HG02623 (cell line): Measurements from ENCODE around the gene CCDC51.

Experiments
- ATAC-seq: cut with Tn5 transposase; IDR thresholded peaks from one replicate; pipeline ENCODE4 v1.9.1; 2021; ENCODE audit warnings: moderate library complexity; ENCODE audit not compliant: unreplicated experiment

CCDC51 gene

DNA sequence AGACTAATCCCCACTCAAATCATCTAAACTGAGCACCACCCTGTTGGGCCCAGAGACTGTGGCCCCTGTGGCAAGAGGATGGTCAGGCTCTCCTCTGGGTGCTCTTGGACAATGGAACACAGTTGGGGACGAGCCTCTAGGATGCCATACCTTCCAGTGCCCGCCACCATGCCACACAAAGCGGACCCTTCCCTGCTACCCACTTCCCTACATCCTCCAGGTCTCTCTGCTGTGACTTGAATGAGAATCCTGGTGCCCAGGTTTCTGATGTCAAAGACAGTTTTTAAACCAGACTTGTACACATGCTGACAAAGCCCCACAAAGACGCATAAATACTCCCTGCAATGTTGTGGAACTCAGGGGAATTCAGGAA lies 4.7 kb downstream of the CCDC51 start:
- ATAC-seq = no peak

DNA sequence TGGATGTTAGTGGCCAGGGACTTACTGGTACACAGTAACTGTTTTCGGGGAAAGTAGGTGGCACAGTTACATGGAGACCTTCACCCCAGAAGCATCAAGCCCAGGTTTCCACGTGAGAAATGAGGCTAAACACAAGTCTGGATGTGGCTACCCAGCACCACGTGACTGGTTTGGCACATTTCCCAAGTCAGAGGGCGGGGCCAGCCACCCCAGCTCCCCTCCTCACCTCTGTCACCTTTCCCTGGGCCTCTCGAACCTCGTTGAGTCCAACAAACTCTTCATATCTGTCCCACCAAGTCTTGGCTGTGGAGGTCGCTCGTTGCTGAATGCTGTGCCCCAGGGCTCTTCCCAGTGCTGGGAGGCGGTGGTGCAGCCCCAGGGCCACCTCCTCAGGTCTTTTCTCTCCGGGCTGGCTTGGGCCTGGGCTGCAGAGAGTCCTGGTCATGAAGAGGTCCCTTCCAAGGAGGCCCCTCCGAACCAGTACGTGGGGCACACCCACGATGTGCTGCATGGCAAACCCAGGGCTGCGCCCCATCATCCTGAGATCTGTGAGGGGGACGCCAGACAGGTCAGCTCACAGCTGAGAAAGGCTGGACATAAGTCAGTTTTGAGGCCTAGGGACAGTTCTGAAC lies 5.2 kb downstream of the CCDC51 start:
- no peak for ATAC-seq

DNA sequence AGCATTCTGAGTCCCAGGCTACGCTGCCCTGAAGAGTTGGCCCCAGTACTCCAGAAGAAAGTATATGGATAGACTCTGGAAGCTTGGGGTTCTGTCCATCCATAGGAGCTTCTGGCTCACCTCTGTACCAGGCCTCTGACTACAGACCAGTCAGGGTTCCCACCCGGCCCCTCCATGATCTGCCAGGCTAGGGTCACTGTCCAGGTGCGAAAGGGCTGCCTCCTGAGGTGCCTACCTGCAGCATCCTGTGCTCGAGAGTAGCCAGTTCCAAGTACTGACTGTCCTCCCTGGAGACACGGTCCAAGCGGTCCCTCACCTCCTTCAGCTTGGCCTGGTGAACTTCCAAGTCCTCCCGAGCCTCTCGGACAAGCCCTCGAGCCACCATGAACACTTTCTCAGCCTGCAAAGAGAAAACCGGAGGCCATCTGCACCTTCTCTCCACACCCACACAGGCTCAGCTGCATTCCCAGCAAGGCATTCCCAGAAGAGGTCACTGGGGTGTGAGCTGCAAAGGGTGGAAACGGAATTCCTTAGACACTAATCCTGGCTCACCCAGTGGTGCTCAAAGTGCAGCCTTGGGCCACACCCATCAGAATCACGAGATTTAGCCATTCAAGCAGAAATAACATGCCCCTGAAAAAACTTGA lies 6.3 kb downstream of the CCDC51 start:
- ATAC-seq = no peak

DNA sequence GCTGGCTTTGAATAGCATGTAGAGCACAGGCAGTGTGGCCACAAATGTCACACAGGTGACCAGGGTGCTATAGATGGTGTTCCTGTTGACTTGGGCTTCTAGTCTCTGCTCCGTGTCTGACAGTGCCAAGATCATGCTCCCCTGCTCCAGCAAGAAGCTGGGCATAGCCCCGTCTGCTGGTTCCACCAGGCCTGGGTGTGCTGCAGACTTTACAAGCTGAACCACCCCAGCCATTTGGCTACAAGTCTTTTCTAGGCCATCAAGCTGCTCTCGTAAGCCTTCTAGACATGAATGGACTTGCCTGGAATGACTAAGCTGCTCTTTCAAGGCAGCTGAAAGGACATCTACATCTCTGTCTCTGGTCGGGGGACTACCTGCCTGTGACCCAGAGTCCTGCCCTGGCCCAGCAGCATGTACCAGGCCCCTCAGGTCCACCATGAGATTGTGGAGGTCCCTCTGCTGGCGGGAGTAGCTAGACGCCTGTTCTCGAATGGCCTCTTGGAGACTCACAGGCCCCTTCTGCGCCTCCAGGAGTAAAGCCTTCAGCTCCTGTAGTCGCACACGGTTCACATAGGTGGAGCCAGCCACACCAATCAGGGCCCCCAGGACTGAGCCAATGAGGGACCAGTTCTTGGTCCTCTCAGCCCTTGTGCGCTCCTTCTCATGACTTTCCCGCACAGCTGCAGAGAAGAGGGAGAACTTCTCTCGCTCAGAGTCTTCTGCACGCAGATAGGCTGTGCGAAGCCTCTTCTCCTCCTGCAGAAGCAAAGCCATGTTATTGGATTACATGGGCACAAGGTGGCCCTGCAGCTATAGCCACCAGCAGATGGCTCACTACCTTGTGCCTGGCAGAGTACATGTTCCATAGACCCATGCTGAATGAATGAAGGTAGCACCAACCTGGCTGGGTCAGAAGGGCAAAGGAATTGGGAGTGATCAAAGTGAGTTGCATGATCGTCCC lies 7.2 kb downstream of the CCDC51 start:
- ATAC-seq = no peak

DNA sequence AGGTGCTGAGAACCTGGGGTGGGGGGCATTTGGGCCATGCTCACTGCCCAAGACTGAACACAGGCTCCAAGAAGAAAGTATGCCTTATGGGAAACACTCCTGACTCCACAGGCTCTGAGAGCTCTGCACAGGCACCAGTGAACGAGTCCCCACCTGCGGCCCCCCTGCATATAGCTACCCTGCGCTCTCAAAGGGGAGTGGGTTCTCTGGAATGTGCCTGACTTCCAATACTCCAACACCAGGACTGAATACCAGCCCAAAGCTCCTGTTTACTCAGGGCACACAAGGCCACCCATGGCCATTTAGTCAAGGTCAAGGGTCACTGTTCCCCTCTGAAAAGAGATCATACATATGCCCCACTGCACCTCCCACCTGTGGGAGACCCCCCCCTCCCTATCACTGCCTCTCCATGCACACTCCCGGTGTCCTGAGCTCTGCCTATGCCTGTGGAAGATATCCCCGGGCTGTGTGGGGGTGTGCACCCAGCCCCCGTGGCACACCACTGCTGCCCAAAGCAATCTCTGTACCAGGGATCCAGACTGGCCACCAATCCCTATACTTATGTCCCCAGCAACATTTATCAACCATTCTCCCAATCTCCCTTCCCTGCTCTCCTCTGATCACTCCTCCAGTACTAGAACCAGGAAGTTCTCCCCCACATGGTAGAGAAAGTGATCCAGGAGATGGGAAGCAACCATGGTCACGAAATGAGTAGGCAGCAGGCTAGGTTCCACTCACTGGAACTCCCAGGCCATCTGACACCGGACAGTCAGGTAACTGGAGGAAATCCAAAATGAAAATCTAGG lies 8.5 kb downstream of the CCDC51 start:
- ATAC-seq = no peak

DNA sequence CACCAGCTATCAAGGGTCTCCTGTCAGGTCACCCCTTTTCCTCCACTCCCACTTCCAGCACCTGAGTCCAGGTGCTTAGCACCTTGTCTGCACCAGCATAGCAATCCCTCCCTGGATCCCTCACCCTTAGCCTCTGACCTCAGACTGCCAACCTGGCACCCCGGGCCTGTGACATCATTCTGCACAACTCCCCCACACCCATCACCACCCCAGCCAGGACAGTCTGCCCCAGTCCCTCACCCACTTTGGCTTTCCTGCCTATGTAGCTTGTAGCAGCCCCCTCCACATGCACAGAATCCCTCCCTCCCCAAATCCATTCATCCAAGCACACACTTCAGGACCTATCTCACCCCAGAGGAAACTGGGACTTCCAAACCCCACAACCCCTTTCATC lies 9.2 kb downstream of the CCDC51 start:
- ATAC-seq = no peak

DNA sequence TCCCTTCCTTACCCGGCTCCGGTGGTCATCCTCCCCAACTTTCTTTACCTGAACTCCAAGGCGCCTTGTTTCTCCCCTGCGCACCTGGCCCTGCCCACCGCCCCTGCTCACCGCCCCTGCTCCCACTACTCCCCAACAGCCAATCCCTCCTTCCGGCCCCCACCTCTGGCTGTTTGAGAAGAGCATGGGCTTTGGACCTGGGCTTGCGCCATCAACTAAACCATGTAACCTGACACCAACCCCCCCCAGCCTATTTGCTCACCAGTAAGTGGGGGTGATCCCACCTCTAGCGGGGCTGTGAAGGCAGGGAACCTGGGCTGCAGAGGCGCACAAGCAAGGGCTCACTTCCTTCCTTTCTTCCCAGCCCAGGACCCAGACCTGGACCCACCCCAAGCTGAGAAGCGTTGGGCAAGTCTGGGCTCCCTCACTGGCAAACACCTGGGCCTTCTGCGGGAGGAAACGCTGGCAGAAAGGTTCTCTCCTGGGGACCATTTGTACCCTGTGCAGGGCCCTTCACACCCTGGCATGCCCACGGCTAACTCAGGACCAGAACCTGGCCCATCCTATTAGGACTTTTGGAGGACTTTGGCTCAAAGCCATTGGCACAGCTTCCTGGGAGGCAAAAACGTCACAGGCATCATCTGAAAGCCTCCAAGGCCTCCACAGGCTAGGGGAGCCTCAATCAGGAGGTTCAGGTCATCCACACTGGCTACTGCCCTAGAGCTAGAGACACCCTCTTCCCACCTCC lies 9.8 kb downstream of the CCDC51 start, which contains the start of gene PLXNB1:
TSS of gene PLXNB1 (minus strand) at position 127 of the 748 bp plus-strand sequence. CDS start 5,475 bp downstream, outside the sequence.
- no peak for ATAC-seq

DNA sequence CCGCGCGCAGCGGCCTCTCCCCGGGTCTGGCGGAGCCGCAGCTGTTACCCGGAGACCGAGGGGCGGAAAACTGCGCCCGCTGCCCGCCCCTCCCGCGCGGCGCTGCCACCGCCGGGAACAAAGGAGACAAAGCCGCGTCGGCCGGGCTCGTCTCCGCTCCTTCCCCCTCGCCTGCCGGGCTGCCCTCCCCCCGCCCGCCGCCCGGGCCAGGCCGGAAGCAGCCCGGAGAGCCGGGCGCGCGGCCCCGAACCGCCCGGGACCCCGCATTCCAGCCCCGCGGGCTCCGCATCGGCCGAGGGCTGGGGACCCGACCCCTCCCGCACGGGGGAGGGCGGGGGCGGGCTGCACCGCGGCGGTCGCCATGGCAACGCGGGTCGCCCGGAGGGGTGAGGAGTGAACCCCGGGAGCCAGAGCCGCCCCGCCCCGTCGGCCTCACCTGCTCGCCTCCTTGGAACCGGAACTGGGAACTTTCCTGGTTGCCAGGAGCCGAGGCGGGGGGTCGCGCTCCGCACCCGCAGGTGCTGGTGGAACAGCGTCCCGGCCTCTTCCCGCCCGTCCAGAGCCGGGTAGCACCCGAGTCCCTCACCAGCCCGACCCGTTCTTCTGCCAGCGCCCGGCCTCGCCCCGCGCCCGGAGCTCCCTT lies 10.5 kb downstream of the CCDC51 start:
- no peak for ATAC-seq

DNA sequence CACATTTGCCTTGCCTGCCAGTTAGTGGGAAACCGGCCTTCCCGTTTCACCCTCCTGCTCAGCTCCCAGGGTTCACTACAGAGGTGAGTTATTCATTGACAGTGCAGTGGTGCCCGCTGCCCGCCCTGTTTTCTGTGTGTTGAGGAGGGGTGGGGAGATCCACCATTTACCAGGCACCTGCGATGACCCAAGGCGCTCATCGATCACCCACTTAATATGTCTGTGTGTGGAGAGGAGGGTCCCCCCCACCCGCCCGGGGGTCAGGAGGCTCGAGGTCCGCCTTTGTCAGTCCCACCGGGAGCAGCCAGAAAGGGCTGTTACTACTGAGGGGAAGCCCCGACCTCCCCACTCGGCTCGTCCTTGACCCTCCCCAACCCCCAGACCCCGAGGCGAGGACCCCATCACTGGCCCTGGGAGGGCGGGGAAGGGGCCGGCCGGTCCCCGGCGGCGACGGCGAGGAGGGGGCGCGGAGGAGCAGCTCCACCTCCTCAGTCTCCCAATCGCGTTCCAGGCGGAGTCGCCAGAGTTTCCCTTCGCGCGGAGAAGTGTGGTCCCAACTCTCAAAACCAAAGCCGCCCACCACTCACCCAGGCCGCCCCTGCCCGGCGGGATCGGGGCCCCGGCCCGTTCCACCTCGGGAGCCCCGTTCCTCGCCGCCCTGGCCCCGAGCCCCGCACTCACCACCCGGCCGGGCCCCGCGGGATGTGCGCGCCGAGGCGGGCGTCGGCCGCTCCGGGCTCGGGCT lies 11.2 kb downstream of the CCDC51 start:
- no peak for ATAC-seq

DNA sequence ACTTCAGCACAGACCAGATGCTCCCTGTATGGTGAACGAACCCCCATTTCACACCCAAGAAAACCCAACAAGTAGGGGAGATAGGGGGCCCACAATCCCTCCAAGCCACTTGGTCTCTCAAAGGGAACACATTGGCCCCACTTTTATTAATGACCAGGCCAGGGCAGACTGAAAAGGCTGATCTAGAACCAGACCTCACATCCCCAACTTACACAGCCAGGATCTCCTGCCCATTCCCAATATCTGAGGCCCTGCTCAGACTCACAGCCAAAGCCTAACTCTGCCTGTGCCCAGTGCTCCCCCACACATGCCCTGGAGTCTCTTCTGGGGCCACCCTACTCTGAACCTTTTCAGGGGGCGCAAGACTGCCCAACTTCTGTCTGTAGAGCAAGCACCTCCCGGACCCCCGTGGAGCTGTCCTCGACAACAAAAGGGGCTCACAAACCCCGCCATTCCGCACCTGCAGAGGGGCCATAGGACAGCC lies 11.8 kb downstream of the CCDC51 start:
- ATAC-seq = no peak

DNA sequence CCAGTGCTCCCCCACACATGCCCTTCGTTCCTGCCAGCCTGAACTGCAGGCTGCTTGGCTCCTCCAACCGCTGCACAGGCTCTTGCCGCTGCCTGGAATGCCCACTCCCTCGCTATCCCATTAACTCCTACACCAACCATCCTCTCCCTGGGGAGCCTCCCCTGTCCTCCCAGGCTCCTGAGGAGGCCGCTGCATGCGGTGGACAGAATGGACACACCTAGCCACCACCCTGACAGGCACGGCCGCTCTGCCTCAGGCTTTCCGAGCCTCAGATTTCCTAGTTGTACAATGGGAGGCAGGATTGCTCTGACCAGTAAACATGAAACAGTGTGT lies 12.3 kb downstream of the CCDC51 start:
- no peak for ATAC-seq

DNA sequence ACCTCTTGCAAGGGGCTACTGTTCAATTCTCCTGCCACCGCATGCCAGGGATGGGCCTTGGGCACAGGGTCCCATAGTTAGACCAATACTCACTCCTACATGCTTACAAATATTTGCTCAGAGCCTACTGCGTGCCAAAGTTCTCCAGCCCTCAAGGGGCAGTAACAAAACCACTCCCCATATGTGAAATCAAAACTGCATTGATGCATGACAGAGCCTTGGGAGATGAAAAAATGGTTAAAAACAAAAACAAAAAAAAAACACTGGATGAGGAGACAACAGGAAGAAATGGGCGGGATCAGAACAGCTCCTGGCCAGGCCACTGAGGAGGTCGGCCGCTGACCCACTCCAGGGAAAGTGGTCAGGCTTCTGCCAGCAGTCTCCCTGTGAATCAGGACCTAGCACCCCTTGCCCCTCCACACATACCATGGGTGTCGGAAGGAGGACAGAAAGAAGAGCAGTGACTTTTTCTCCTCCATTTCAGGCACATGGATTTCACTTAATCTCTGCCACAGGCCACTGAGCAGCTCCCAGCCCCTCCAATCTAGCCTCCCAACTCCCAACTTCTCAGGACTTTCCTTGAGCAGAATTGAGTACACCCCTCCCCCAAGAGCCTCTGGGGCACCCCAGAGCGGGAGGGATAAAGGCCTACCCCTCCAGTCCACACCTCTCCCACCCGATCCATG lies 12.8 kb downstream of the CCDC51 start:
- no peak for ATAC-seq

DNA sequence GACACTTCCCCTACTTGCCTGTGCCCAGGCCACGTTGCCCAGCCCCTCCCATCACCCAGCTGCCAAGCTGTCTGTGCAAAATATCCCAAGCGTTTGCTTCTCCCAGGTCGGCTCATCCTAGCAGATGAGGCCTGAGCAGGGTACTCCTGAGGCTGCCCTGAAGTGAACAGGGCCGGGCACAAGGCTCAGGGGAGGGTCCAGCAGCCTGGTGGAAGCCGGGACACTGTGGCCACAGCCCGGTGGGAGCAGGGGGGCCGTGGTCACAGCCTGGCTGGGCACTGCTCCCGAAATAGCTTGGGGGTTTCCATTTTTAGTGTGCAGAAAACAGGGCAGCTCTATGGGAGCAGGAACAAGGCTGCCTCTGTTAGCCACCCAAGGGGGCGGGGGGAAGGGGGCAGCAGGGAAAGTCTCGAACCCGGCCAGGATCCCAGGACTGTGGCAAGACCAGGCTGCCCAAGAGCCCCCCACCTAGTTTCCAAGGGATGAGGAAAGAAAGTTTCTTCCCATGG lies 13.5 kb downstream of the CCDC51 start:
- no peak for ATAC-seq

DNA sequence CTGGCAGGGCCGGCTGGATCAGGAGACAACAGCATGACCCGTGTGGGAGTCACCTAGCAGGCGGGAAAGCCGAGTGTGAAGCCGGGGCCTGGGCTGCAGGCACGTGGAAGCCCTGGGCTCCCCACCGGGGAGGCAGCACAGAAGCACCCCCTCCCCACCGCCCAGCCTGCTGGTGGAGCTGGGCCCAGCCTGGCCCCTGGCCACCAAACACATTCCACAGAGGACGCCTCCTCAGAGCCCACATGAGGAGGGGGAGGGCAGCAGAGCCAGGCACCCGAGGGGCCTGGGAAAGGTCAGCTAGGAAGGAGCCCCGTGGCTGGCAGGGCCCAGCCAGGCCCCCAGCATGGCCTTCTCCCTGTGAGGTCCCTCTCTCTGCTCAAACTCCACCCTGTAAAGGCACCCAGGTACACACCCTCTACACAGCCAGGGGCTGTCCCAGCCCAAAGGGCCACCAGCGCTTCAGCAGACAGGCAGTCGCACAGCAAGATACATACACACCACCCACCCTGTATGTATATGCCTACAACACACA lies 14.6 kb downstream of the CCDC51 start:
- ATAC-seq = no peak

DNA sequence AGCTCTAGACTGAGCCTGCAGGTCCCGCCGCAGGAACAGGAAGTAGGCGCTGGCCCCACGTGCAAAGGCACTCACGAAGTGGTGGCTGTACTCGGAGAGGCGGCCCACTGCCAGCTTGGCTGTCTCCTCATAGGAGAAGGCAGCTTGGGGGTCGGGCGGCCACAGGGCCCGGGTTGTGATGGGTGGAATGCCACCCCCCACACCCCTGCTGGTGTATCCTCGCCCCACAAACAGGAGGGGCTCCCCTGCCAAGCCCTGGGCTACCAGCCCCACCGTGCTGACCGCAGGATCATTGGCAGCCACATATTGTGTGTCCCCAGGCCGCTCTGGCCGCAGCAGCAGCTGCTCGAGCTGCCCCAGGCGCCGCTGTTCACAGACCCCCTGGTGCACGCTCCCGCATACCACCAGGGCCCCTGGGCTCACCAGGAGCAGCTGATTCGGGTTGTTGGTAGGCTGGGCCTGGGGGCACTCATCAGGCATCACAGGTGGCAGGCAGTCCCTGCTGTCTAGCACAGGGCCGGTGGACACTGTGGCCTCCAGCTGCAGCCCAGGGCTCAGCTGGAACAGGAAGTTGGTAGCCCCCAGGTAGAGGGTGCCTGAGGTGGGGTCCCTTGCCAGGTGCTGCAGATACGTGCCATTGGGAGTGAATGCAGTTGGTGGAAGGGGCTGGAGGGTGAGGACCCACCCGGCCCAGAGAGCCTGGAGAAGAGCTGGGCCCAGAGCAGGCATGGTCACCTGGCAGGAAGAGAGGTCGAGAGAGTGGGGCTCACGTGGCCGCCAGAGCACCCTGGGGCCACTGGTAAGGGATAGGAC lies 15.8 kb downstream of the CCDC51 start:
- ATAC-seq = no peak

DNA sequence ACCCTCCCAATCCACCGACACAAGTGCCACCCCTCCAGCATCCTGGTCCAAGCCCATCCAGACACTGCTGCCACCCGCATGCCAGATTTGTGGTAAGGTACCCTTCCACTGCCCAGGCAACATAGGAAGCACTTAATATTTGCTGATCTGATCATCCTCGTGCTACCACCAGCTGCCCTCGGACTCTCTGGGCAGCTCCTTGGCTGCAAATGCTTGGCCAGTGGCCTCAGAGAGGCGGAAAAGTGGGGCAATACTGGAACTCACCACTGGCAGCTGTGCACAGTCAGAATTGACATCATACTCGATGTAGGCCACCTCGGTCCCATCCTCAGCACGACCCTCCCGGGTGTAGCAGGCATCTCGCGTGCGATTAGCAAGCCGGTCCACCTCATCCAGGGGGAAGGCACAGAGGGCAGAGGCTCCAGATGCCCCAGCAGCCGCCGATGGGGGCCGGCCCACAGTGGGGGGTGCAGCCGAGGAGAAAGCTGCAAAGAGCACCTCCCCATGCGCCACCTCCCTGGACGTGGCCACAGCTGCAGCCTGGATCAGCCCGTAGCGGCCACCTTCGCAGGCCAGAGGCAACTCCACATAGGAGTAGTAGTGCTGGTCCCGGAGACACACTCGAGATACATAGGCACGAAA lies 16.6 kb downstream of the CCDC51 start:
- no peak for ATAC-seq

DNA sequence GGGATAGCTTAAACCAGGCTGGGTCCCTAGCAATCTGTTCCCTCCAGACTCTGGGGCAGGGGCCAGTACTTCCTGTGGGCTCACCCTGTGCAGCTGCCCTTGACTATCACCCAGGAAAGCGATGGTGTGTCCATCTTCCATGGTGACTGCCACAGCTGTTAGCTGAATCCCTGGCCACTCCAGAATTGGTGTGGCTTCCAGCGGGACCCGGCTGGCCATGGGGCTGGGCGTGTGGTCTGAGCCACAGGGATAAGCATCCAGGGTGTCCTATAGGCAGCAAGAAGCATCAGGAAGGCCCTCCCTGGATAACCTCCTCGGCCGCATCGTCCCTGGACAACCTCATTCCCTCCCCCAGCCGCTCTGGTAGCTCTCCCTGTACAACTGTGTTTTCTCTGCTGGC lies 17.2 kb downstream of the CCDC51 start:
- no peak for ATAC-seq
